Measurements from ENCODE around the gene DCLRE1C. TPM values are rescaled to one million over a fixed set of nuclear protein-coding genes. Genes with fewer than 3 reads are reported as not detected.

DCLRE1C gene
- total and polyA plus RNA-seq, 9 of the 15 experiments (the other 6 are each of a cell fraction or from before 2014, with no cell fraction given), result 8.8 to 22.2 (median 13.9) TPM

GRCh38 chr10:14959221-14960057, 5.5 kb upstream of the DCLRE1C start, which contains the start of gene MEIG1 (continued):
- no peak for TF ChIP-seq FOXO4 (CRISPR knock-in tag; IDR thresholded peaks at IDR 0.05)
- TF ChIP-seq ZNF316 (IDR thresholded peaks at IDR 0.05), result no peak
- no peak for TF ChIP-seq KLF16 (IDR thresholded peaks at IDR 0.05)
- TF ChIP-seq KLF13 (tag; IDR thresholded peaks at IDR 0.05; ENCODE audit: borderline replicate concordance, low read depth), result 0 out of 2 replicates have a peak, but pooled peaks have one; percentile 16
- TF ChIP-seq KAT2B (IDR thresholded peaks at IDR 0.05; ENCODE audit: low read depth, low read length), result no peak
- no peak for TF ChIP-seq ZBTB26 (CRISPR knock-in tag; IDR thresholded peaks at IDR 0.05)
- TF ChIP-seq E2F5 (CRISPR knock-in tag; IDR thresholded peaks at IDR 0.05), result no peak; the same call in 1 of the 2 replicates
- TF ChIP-seq GMEB1 (CRISPR knock-in tag; IDR thresholded peaks at IDR 0.05), result no peak
- peak; percentile 66 to 77 for TF ChIP-seq MNT (conservative IDR thresholded peaks at IDR 0.05)
- TF ChIP-seq ZNF740 (CRISPR knock-in tag; IDR thresholded peaks at IDR 0.05), result no peak
- TF ChIP-seq ZNF740 (tag; IDR thresholded peaks at IDR 0.05), result no peak
- TF ChIP-seq TEAD4 (IDR thresholded peaks at IDR 0.05; ENCODE audit: low read length), result peak; percentile 6; the same call in 1 of the 2 replicates
- TF ChIP-seq TEAD4 (CRISPR knock-in tag; IDR thresholded peaks at IDR 0.05; ENCODE audit: borderline replicate concordance), result no peak
- TF ChIP-seq ZFP1 (CRISPR knock-in tag; IDR thresholded peaks at IDR 0.05), result no peak
- peak; percentile 27; the same call in 1 of the 2 replicates for TF ChIP-seq STAT5A (IDR thresholded peaks at IDR 0.05; ENCODE audit: borderline replicate concordance, low read length)
- no peak for TF ChIP-seq ID3 (CRISPR knock-in tag; IDR thresholded peaks at IDR 0.05)
- TF ChIP-seq ID3 (tag; IDR thresholded peaks at IDR 0.05), result peak; percentile 75; the same call in 1 of the 2 replicates
- no peak for TF ChIP-seq FOXJ3 (CRISPR knock-in tag; IDR thresholded peaks at IDR 0.05)
- no peak for TF ChIP-seq RBM25 (IDR thresholded peaks at IDR 0.05; ENCODE audit: low read depth, low read length, severe bottlenecking)
